ENCODE results near the gene TEAD2. TPM values are rescaled to one million over a fixed set of nuclear protein-coding genes. Genes with fewer than 3 reads are reported as not detected.
A peak's percentile ranks its signal among the peaks of the same experiment; 100 is the strongest.
"Not testable (repeated sequence)": the region's sequence is repeated elsewhere in the genome, so short reads cannot be mapped to it uniquely, and the experiment has no call there.

The TEAD2 gene
- total RNA-seq, 1 donor from 2014 or later = 63.8 TPM

DNA sequence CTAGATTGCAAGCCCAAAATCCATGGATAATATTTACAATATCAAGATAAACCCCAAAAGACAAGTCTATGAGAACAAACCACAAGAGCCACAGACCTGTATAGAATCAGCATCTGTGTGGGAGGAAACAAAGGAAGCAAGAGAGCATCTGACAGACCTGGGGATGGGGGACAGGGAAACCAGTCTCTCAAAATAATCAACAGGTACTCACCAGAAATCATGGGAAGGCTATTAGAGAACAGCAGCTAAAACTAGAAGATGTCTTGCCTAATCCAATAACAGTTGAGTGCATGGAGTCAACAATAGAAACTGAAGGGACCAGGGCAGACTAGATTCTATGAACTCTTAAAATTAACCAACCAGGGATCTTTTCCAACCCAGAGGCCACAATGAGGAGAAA lies 45.9 kb downstream of the TEAD2 start:
- Mint-ChIP-seq H3K27me3 (ENCODE audit: low read depth) (no peaks in the 10 kb centered on the region), H3K9me3 (ENCODE audit: low read depth) (peaks cover 16% of the 10 kb centered on the region), H3K4me1 (ENCODE audit: low read depth) (peaks cover 10% of the 10 kb centered on the region), H3K36me3 (ENCODE audit: low read depth) (peaks cover 29% of the 10 kb centered on the region), H3K27ac (ENCODE audit: unreplicated experiment) (no peak overlapping the region), H3K4me3 (ENCODE audit: unreplicated experiment) (no peak overlapping the region)
- TF ChIP-seq, protein P1, sequence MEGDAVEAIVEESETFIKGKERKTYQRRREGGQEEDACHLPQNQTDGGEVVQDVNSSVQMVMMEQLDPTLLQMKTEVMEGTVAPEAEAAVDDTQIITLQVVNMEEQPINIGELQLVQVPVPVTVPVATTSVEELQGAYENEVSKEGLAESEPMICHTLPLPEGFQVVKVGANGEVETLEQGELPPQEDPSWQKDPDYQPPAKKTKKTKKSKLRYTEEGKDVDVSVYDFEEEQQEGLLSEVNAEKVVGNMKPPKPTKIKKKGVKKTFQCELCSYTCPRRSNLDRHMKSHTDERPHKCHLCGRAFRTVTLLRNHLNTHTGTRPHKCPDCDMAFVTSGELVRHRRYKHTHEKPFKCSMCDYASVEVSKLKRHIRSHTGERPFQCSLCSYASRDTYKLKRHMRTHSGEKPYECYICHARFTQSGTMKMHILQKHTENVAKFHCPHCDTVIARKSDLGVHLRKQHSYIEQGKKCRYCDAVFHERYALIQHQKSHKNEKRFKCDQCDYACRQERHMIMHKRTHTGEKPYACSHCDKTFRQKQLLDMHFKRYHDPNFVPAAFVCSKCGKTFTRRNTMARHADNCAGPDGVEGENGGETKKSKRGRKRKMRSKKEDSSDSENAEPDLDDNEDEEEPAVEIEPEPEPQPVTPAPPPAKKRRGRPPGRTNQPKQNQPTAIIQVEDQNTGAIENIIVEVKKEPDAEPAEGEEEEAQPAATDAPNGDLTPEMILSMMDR (IDR thresholded peaks at IDR 0.05) = no peak
- DNase-seq (ENCODE audit: low spot score) = no peak

DNA sequence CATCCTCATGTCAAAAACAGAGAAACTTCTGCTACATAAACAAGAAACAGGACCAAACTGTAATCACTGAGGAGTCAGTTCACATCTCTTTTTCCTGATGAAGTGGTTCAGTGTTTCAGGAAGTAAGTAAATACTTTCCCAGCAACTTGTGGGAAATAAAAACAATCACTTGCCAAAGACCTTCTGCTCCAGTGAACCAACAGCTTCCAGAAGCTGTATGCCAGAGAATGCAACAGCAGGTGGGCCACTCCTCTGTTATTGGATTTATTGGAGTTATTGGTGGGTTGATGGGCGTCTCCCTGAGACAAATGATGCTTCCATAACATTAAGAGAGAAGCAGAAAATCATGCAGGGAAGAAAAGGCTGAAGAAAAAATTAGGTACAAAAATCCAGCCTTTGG lies 47.1 kb downstream of the TEAD2 start:
- H3K27me3 Mint-ChIP-seq (ENCODE audit: low read depth) = no peaks in the 10 kb centered on the region
- no peak for DNase-seq (ENCODE audit: low spot score)
- H3K27ac Mint-ChIP-seq (ENCODE audit: unreplicated experiment) = no peak overlapping the region
- TF ChIP-seq, protein P1 (IDR thresholded peaks at IDR 0.05) = no peak
- peaks cover 9% of the 10 kb centered on the region for H3K9me3 Mint-ChIP-seq (ENCODE audit: low read depth)
- H3K4me3 Mint-ChIP-seq (ENCODE audit: unreplicated experiment) = no peak overlapping the region
- H3K4me1 Mint-ChIP-seq (ENCODE audit: low read depth) = peaks cover 10% of the 10 kb centered on the region
- H3K36me3 Mint-ChIP-seq (ENCODE audit: low read depth) = peaks cover 37% of the 10 kb centered on the region

DNA sequence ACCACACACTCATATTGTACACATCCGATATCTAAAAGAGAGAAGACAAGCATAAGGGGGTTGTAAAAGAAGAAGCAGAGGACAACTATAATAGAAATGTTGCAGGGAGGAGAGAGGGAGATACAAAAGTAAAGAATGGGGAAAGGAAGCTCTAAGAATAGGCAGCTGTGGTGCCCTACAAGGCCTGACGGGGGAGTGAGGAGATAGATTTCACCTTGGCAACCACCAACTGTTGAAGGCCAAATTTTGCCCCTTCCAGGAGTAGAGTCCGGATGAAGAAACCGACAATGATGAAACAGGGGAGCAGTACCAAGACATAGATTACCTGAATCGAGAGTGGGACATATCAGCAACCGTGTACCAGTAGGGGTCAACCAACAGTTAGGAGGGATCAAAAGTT lies 53.1 kb downstream of the TEAD2 start:
- Mint-ChIP-seq H3K4me3 (ENCODE audit: unreplicated experiment) (no peak overlapping the region), H3K27ac (ENCODE audit: unreplicated experiment) (no peak overlapping the region), H3K27me3 (ENCODE audit: low read depth) (no peaks in the 10 kb centered on the region), H3K9me3 (ENCODE audit: low read depth) (no peaks in the 10 kb centered on the region), H3K4me1 (ENCODE audit: low read depth) (no peaks in the 10 kb centered on the region), H3K36me3 (ENCODE audit: low read depth) (peaks cover 30% of the 10 kb centered on the region)
- no peak for DNase-seq (ENCODE audit: low spot score)
- TF ChIP-seq, protein P1 (IDR thresholded peaks at IDR 0.05) = no peak

DNA sequence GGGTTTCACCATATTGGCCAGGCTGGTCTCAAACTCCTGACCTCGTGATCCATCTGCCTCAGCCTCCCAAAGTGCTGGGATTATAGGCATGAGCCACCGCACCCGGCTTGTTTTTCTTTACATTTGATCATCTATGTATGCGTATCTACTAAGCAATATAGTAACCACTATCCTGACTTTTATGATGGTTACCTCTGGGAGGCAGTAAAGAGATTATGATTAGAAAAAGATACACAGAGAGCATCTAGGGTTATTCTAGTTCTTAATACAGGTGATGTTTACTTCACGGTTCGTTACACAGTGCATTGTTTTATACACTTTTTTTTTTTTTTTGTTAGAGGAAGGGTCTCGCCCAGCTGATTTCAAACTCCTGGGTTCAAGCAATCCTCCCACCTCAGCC lies 55.5 kb downstream of the TEAD2 start:
- H3K4me3 Mint-ChIP-seq (ENCODE audit: unreplicated experiment); H3K27ac Mint-ChIP-seq (ENCODE audit: unreplicated experiment); DNase-seq (ENCODE audit: low spot score); H3K4me1 Mint-ChIP-seq (ENCODE audit: low read depth); H3K27me3 Mint-ChIP-seq (ENCODE audit: low read depth): not testable (repeated sequence)
- Mint-ChIP-seq H3K36me3 (ENCODE audit: low read depth) (peaks cover 39% of the 10 kb centered on the region), H3K9me3 (ENCODE audit: low read depth) (peaks cover 13% of the 10 kb centered on the region)
- TF ChIP-seq, protein P1 (IDR thresholded peaks at IDR 0.05) = peak; percentile 9

DNA sequence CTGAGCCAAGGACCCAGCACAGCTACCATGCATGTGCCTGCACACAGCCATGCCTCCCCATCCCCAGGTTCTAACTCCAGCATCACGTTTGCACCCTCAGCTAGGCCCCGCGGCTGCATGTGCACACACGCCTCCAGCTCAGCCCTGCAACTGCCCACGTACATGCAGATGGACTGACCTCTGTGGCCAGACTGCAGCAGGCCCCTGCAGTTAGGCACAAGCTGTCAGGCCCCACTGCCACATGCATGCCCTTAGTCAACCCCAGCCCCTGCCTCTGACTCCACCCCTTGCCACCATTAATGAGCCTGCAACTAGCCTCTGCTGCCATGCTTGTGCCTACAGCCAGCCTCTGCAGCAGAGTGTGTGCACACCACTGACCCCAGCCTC lies 60.4 kb downstream of the TEAD2 start:
- Mint-ChIP-seq H3K4me3 (ENCODE audit: unreplicated experiment) (no peak overlapping the region), H3K36me3 (ENCODE audit: low read depth) (peaks cover 22% of the 10 kb centered on the region), H3K9me3 (ENCODE audit: low read depth) (peaks cover 19% of the 10 kb centered on the region), H3K27me3 (ENCODE audit: low read depth) (no peaks in the 10 kb centered on the region), H3K27ac (ENCODE audit: unreplicated experiment) (no peak overlapping the region), H3K4me1 (ENCODE audit: low read depth) (peaks cover 10% of the 10 kb centered on the region)
- no peak for DNase-seq (ENCODE audit: low spot score)
- TF ChIP-seq, protein P1 (IDR thresholded peaks at IDR 0.05) = no peak
